GM19395 (cell line): ENCODE results near the gene STK35.
"Not testable (repeated sequence)": the region's sequence is repeated elsewhere in the genome, so short reads cannot be mapped to it uniquely, and the experiment has no call there.

ENCODE experiments used
- ATAC-seq: cut with Tn5 transposase; IDR thresholded peaks from one replicate; pipeline ENCODE4 v1.9.1; 2021; ENCODE audit warnings: mild to moderate bottlenecking, moderate library complexity; ENCODE audit not compliant: unreplicated experiment

STK35 gene

DNA sequence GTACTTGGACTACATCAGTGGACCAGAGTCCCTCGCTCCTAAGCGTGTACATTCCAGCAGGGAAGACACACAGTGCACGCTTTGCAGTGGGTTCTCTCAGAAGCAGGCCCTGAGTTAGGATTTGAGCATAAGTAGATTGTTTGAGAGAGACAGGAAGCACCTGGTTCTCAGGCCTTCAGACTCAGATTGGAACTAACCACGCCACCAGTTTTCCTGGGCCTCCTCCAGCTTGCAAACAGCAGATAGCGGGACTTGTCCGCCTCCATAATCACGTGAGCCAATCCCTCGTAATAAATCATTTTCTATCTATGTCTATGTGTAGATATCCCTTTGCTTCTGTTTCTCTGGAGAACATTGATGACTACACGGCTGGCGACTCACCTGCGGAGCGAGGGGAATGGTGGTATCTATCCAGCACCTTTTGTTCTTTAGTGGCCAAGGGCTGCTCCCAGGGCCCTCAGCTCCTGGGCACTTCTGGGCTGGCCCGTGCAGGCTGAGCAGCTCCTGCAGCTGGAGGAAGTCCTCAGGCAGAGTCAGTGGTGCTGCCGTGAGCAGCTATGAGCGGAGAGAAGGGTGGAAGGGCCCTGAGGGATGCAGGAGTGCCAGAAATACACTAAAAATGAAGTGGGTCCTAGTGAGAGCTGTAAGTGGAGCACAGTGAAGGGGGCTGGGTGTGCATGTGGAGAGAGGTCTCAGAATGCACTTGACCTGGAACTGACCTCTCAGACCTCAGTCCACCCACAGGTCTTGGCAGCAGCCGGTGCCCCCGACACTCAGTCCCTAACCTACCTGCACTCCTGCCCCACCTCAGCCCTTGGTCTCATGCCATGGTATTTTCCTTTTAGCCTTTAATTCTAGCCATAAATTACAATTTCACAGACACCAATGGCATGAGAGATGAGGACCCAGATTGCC, 76.9 kb downstream of the STK35 start:
- no peak for ATAC-seq

DNA sequence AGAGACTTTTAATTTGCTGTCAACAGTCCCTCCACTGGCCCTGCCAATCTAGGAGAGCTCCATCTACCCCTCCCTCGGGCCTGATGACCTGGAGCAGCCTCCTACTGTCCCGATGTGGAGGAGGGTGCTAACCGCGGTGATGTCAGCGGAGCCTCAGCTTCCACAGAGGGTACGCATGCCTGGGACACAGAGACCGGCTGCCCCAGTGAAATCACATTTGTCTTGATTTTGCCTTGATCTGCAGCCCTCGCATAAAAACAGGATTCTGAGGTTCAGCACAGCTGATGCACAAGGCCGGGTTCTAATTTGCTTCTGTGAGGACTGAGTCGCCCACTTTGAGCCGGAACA, 77.6 kb downstream of the STK35 start:
- no peak for ATAC-seq

DNA sequence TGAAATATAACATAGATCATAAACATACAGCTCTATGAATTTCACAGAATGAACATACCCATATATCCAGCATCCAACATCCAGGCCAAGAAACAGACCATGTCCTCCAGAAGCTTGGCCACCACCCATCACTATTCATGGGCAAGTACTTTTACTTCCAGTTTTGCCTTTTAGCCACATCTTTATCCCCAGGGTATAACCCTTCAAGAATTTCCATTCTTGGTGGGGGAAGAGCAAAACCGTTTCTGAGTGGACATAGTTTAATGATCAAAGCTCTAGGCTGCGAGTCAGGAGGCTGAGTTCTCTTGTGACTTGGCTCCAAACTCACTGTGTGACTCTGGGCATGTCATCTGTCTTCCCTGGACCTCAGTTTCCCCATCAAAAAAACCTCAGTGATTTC, 78.3 kb downstream of the STK35 start:
- ATAC-seq, result no peak

DNA sequence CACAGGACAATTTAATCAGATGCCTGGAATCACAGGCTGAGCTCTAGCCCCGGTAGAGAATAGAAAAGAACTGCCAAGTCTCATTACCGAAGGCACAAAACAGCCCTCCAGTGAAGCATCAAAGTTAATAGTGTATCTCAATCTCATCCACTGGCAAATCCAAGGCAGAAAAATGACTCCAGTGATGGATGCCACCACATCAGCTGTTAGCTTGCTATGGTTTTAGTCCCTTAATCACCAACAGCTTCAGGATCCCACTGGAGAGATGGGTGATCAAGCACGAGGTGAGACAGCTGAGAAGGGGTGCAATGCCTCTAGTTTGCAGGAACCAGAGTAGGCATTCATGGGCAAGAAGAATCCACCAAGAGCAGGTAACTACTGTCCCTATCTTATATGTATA, 81.8 kb downstream of the STK35 start:
- no peak for ATAC-seq

DNA sequence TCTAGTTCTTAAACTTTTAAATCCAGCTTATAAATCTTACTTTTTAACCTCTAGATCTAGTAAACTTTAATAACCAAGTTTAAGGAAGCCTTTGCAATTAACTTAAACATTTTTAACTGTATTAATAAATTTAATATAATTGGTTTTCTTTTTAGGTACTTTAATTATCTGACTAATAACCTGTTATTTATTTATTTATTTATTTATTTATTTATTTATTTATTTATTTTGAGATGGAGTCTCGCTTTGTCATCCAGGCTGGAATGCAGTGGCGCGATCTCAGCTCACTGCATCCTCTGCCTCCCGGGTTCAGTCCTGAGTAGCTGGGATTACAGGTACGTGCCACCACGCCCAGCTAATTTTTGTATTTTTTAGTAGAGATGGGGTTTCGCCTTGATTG, 83.3 kb downstream of the STK35 start:
- not testable (repeated sequence) for ATAC-seq

DNA sequence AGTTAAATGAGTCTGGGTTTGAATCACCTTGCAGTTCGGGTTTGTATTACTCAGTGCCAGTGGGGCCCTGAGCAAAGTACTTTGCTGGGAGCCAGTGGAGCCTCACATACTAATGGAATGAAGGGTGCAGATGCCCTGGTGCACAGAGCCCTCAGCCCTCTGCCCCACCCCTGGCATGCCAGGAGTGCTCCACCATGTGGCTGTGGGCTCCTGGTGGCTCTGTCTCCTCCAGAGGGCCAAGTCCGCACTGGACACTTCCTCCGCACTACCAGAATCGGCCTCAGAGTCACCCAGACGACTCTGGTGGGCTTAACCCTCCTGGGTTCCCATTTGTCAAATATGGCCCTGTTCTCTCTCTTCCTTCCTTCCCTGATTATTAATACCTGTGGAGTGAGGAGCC, 94.0 kb downstream of the STK35 start:
- no peak for ATAC-seq

DNA sequence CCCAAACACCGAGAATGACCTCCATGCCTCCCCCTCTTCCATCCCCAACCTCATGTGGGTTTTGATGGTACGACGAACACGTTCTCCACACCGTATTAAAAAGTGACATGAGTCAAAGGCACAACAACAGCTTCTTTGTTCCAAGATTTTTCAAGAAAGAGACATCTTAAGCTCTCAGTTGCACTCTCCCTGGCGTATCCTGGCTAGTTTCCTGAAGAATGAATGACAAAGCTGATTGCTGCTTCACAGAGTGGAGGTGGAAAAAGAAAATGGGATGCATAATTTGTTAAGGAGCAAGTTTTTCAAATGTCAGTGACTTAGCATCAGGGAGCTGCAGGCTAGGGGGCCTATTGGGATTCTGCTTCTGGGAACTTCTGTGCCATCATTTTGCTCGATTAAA, 95.5 kb downstream of the STK35 start:
- no peak for ATAC-seq
